Transverse colon (tissue), 4 donors: Measurements from ENCODE around the gene ZNF189. TPM values are rescaled to one million over a fixed set of nuclear protein-coding genes. Genes with fewer than 3 reads are reported as not detected.

ENCODE experiments used
- DNase-seq: peaks from one replicate; pipeline ENCODE4 v3.0.0-alpha.2; 2019
- H3K27ac ChIP-seq, 4 donors: fragments of 200-600 bp; sonication (generic); 2 replicates each; pipeline ENCODE4 v1.5.1; 2016 to 2018; ENCODE audit warnings: inconsistent platforms in 4 of 4
- H3K27me3 ChIP-seq: fragments of 200-600 bp; sonication (generic); 2 replicates; pipeline ENCODE4 v1.5.1; 2017; ENCODE audit warnings: inconsistent platforms
- H3K36me3 ChIP-seq, 4 donors: fragments of 200-600 bp; sonication (generic); 2 replicates each; pipeline ENCODE4 v1.5.1; 2017 to 2019; ENCODE audit warnings: inconsistent platforms in 4 of 4
- H3K4me1 ChIP-seq, 4 donors: fragments of 200-600 bp; sonication (generic); 2 replicates each; pipeline ENCODE4 v1.5.1; 2017 to 2020; ENCODE audit warnings: inconsistent platforms in 4 of 4
- H3K4me3 ChIP-seq, 4 donors: fragments of 200-600 bp; sonication (generic); 1 replicate in 1 of 4; 2 replicates in 3 of 4; pipeline versions ENCODE4 v1.5.1 to v1.6.1; 2017 to 2019; ENCODE audit warnings: inconsistent platforms in 4 of 4
- H3K9me3 ChIP-seq, 2 donors: fragments of 200-600 bp; sonication (generic); 2 replicates each; pipeline ENCODE4 v1.5.1; 2017 to 2019; ENCODE audit warnings: inconsistent platforms in 2 of 2
- CTCF ChIP-seq, 5 experiments: fragments of 200-600 bp in 3 of 5; fragments of 450-650 bp in 2 of 5; sonication (generic) in 3 of 5; IDR thresholded peaks; 1 replicate in 2 of 5; 2 replicates in 3 of 5; pipeline ENCODE4 v1.5.1; 2016 to 2017; ENCODE audit warnings: antibody characterized with exemption in 5 of 5, inconsistent platforms in 3 of 5, mild to moderate bottlenecking in 2 of 5, moderate library complexity in 1 of 5
- EP300 ChIP-seq: sonication (generic); formaldehyde crosslinking; IDR thresholded peaks from one replicate; pipeline ENCODE4 v1.6.1; 2017; ENCODE audit warnings: antibody characterized with exemption, low read depth
- POLR2A ChIP-seq: fragments of 450-650 bp; IDR thresholded peaks from one replicate; pipeline ENCODE4 v1.6.1; 2016; ENCODE audit warnings: antibody characterized with exemption, mild to moderate bottlenecking, moderate library complexity
- POLR2AphosphoS5 ChIP-seq, 3 donors: sonication (generic); formaldehyde crosslinking; IDR thresholded peaks; one replicate each; pipeline ENCODE4 v1.6.1; 2016; ENCODE audit warnings: antibody characterized with exemption in 3 of 3
- WGBS, 2 donors: methylation state at CpG; one replicate each; pipeline ENCODE4 v1.1.5; 2018; ENCODE audit warnings: low coverage in 1 of 2; 5-methylcytosine and 5-hydroxymethylcytosine counted together
- in situ Hi-C, 4 donors: fragments of 200-750 bp; cut with MboI; loops; one replicate each; pipeline versions ENCODE4 v1.15.0 to v1.15.1; 2017; ENCODE audit warnings: low sequenced_read_pairs in 3 of 4, low pct_ligation_motif_present in 1 of 4, low pct_unique_long_range_greater_than_20kb in 1 of 4
- intact Hi-C: fragments of 100-400 bp; cut with DNase I; formaldehyde crosslinking; loops from one replicate; pipeline ENCODE4 v1.15.1; 2023; ENCODE audit warnings: low total_unique reads
- total RNA-seq, 4 donors: library from RNA; depleted of rRNA; stranded (reverse); fragments of >200 nt; gene quantifications; one replicate each; pipeline ENCODE4 v1.1.0, GENCODE V29; 2016

ZNF189 gene
- total RNA-seq, result 10 to 100 TPM in 2 of 4 donors, 1 to 10 TPM in 2; 5.6 to 21.3 (median 13.4) TPM

GRCh38 chr9:101398068-101398929 is at the start of gene ZNF189, which contains the start of gene MRPL50:
Gene ZNF189, plus strand, starts transcription at chr9:101398851. Its CDS starts 306 bp downstream, at chr9:101399157.
Gene MRPL50, minus strand, starts transcription at chr9:101398618. Its CDS starts 26 bp downstream, at chr9:101398592.
- WGBS, 2 donors, result 0% methylated on average over 7 to 42 of the region's 44 CpGs
- no peak for TF ChIP-seq EP300
- TF ChIP-seq CTCF (IDR thresholded peaks at IDR 0.05), result no peak
- TF ChIP-seq POLR2A, result peak; percentile 84
- TF ChIP-seq POLR2AphosphoS5 (IDR thresholded peaks at IDR 0.05), result peak; percentile 76 to 89 (median 87)
- in situ Hi-C loops, result loop anchor here in 1 of 4 donors (10.0 kb wide), 1 partner anchor 137 kb away; the partner anchor contains the start of gene RNF20
- Histone ChIP-seq H3K27ac (peak within 1 kb of the TSS; percentile 84 to 93 (median 88)), H3K9me3 (peaks cover 0 to 11% of the 10 kb centered on the region in 2 donors), H3K4me1 (peaks cover 8 to 50% (median 26%) of the 10 kb centered on the region in 4 donors), H3K4me3 (peak within 1 kb of the TSS; percentile 53 to 94 (median 74)), H3K27me3 (no peaks in the 10 kb centered on the region), H3K36me3 (peaks cover 2 to 34% (median 17%) of the 10 kb centered on the region in 4 donors)
- intact Hi-C loops, result no loop called here
- peak; percentile 98 for DNase-seq

- intact Hi-C loops (no loop called here), in situ Hi-C loops (no loop called here)
- DNase-seq, result no peak
- TF ChIP-seq POLR2AphosphoS5 (IDR thresholded peaks at IDR 0.05) (no peak), EP300 (no peak), CTCF (IDR thresholded peaks at IDR 0.05) (no peak), POLR2A (no peak)
- 77 to 81% methylated on average over 1 of the region's 1 CpG for WGBS, 2 donors
- H3K27ac ChIP-seq, result no peak overlapping the region
- H3K36me3 ChIP-seq, result no peaks in the 10 kb centered on the region
- H3K9me3 ChIP-seq, result no peaks in the 10 kb centered on the region
- peaks cover 7 to 16% (median 12%) of the 10 kb centered on the region in 4 donors for H3K4me1 ChIP-seq
- H3K27me3 ChIP-seq, result no peaks in the 10 kb centered on the region
- H3K4me3 ChIP-seq, result no peak overlapping the region
Observed at GRCh38 chr9:101350285-101350684, 48.4 kb upstream of the ZNF189 start.

DNA sequence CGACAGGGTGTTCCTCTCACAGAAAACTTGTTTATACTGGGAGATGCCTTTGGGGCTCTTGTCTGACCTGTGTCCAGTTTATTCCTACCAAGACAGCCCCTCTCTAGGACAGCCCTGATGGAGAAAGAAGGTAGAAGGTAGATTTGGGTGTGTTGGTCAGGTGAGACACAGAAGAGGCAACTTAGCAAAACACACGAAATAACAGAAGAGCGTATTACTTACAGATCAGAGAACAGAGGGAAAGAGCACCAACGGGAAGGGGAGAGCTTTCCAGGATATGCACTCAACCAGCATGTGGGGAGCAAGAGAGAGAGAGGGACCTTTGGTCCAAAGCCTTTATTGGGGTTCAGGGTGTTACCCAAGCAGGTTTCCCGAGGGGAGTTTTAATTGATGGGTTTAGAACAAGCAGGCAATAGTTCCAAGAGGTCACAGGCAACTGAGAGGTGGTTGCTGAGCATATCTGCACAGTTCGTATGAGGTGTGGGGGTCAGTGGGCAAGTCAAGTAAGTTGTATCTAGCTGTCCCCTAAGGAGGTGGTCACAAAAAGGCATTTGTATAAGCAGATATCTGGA is 45.7 kb upstream of the ZNF189 start:
- Histone ChIP-seq H3K4me1 (peaks cover 7 to 20% (median 13%) of the 10 kb centered on the region in 4 donors), H3K9me3 (no peaks in the 10 kb centered on the region), H3K27me3 (no peaks in the 10 kb centered on the region), H3K27ac (no peak overlapping the region), H3K4me3 (no peak overlapping the region), H3K36me3 (no peaks in the 10 kb centered on the region)
- intact Hi-C loops (no loop called here), in situ Hi-C loops (no loop called here)
- TF ChIP-seq CTCF (IDR thresholded peaks at IDR 0.05) (no peak), POLR2AphosphoS5 (IDR thresholded peaks at IDR 0.05) (no peak), POLR2A (no peak), EP300 (no peak)
- 73 to 82% methylated on average over 3 to 6 of the region's 6 CpGs for WGBS, 2 donors
- no peak for DNase-seq

GRCh38 chr9:101353683-101354082 is 45.0 kb upstream of the ZNF189 start:
- no peak for DNase-seq
- intact Hi-C loops, result no loop called here
- H3K27ac ChIP-seq, result peak overlapping the region in 2 of 4 donors; percentile 29 to 81
- TF ChIP-seq CTCF (IDR thresholded peaks at IDR 0.05), result no peak
- no peak for TF ChIP-seq EP300
- no peaks in the 10 kb centered on the region for H3K36me3 ChIP-seq
- H3K4me3 ChIP-seq, result no peak overlapping the region
- WGBS, 2 donors, result 71 to 79% methylated on average over 2 of the region's 2 CpGs
- H3K27me3 ChIP-seq, result no peaks in the 10 kb centered on the region
- no peaks in the 10 kb centered on the region for H3K9me3 ChIP-seq
- in situ Hi-C loops, result no loop called here
- H3K4me1 ChIP-seq, result peaks cover 7 to 20% (median 13%) of the 10 kb centered on the region in 4 donors
